WI38 (cell line): ENCODE data around the gene TDRD1.

ENCODE experiments used
- H3K4me3 ChIP-seq: 2 replicates; pipeline ENCODE4 v1.5.1; 2011; ENCODE audit warnings: low read depth, mild to moderate bottlenecking, control low read depth, low read length
- CTCF ChIP-seq: IDR thresholded peaks from 2 replicates; pipeline ENCODE4 v1.5.1; 2012; ENCODE audit warnings: low read depth, mild to moderate bottlenecking, control low read depth, low read length

The TDRD1 gene

GRCh38 chr10:114188001-114188400 lies 8.8 kb downstream of the TDRD1 start:
- TF ChIP-seq CTCF = no peak
- H3K4me3 ChIP-seq = no peak overlapping the region

- TF ChIP-seq CTCF = no peak
- H3K4me3 ChIP-seq = no peak overlapping the region
These were observed 9.7 kb downstream of the TDRD1 start for GRCh38 chr10:114188900-114189299.

GRCh38 chr10:114189700-114190099 lies 10.5 kb downstream of the TDRD1 start:
- no peak for TF ChIP-seq CTCF

GRCh38 chr10:114195079-114195478 lies 15.9 kb downstream of the TDRD1 start:
- no peak for TF ChIP-seq CTCF
- H3K4me3 ChIP-seq = no peak overlapping the region

More at GRCh38 chr10:114189700-114190099, 10.5 kb downstream of the TDRD1 start:
- H3K4me3 ChIP-seq = no peak overlapping the region

- TF ChIP-seq CTCF = no peak
- no peak overlapping the region for H3K4me3 ChIP-seq
These were observed 20.1 kb downstream of the TDRD1 start for GRCh38 chr10:114199239-114199638.

- H3K4me3 ChIP-seq = no peak overlapping the region
- TF ChIP-seq CTCF = no peak
These were observed 23.7 kb downstream of the TDRD1 start for GRCh38 chr10:114202812-114203211.

- no peak for TF ChIP-seq CTCF
- H3K4me3 ChIP-seq = no peak overlapping the region
These were observed 27.7 kb downstream of the TDRD1 start for GRCh38 chr10:114206902-114207301.
